IPS-18a (cell line): ENCODE measurements around the gene SMARCA4.
"Not testable (repeated sequence)": the region's sequence is repeated elsewhere in the genome, so short reads cannot be mapped to it uniquely, and the experiment has no call there.

Source experiments
- H3K27ac ChIP-seq: one replicate; pipeline ENCODE4 v1.5.1; 2013; ENCODE audit warnings: low read length
- H3K27me3 ChIP-seq: one replicate; pipeline ENCODE4 v1.6.1; 2013; ENCODE audit warnings: mild to moderate bottlenecking, low read length; ENCODE audit not compliant: control insufficient read depth, insufficient read depth
- H3K36me3 ChIP-seq: one replicate; pipeline ENCODE4 v1.6.1; 2013; ENCODE audit warnings: low read depth, low read length; ENCODE audit not compliant: control insufficient read depth
- H3K4me1 ChIP-seq: one replicate; pipeline ENCODE4 v1.6.1; 2013; ENCODE audit warnings: low read depth, low read length; ENCODE audit not compliant: control insufficient read depth
- H3K4me3 ChIP-seq: one replicate; pipeline ENCODE4 v1.5.1; 2013; ENCODE audit warnings: low read length
- H3K9ac ChIP-seq: one replicate; pipeline ENCODE4 v1.6.1; 2013; ENCODE audit warnings: mild to moderate bottlenecking, low read length, moderate library complexity
- H3K9me3 ChIP-seq: one replicate; pipeline ENCODE4 v1.6.1; 2013; ENCODE audit warnings: low read depth, low read length; ENCODE audit not compliant: control insufficient read depth

Gene SMARCA4

DNA sequence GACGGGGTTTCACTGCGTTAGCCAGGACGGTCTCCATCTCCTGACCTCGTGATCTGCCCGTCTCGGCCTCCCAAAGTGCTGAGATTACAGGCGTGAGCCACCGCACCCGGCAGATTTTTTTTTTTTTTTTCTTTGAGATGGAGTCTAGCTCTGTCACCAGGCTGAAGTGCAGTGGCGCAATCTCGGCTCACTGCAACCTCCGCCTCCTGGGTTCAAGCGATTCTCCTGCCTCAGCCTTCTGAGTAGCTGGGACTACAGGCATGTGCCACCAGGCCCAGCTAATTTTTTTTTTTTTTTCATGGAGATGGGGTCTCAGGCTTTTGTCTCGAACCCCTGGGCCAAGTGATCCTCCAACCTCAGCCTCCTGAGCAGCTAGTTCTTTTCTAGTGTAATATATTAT lies 19.2 kb upstream of the SMARCA4 start:
- H3K4me3 ChIP-seq, H3K4me1 ChIP-seq, H3K36me3 ChIP-seq, H3K9ac ChIP-seq, H3K9me3 ChIP-seq, H3K27me3 ChIP-seq, H3K27ac ChIP-seq: not testable (repeated sequence)

DNA sequence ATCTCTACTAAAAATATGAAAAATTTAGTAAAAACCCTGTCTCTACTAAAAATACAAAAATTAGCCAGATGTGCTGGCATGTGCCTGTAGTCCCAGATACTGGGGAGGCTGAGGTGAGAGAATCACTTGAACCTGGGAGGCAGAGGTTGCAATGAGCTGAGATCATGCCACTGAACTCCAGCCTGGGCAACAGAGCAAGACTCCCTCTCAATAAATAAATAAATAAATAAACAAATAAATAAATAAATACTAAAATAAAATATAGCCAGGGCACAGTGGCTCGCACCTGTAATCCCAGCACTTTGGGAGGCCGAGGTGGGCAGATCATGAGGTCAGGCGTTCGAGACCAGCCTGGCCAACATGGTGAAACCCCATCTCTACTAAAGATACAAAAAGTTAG lies 17.4 kb upstream of the SMARCA4 start:
- H3K4me3 ChIP-seq, H3K9ac ChIP-seq, H3K27me3 ChIP-seq, H3K36me3 ChIP-seq, H3K9me3 ChIP-seq, H3K27ac ChIP-seq, H3K4me1 ChIP-seq: not testable (repeated sequence)

DNA sequence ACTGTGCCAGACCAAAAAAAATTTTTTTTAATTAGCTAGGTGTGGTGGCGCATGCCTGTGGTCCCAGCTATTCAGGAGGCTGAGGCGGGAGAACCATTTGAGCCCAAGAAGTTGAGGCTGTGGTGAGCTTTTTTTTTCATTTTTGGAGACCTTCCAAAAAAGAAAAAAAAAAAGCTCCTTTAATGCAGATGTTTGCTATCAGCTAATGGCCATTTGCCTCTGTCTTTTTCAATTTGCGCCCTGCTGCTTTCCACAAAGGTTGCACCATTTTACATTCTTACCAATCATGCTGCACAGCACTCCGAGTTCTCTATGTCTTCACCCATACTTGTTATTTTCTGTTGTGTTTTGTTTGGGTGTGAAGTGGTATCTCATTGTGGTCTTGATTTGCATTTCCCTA lies 15.6 kb upstream of the SMARCA4 start:
- Histone ChIP-seq H3K27ac (no peak overlapping the region), H3K9ac (no peak overlapping the region), H3K4me1 (no peaks in the 10 kb centered on the region), H3K36me3 (no peaks in the 10 kb centered on the region), H3K4me3 (no peak overlapping the region), H3K9me3 (no peaks in the 10 kb centered on the region), H3K27me3 (no peaks in the 10 kb centered on the region)

DNA sequence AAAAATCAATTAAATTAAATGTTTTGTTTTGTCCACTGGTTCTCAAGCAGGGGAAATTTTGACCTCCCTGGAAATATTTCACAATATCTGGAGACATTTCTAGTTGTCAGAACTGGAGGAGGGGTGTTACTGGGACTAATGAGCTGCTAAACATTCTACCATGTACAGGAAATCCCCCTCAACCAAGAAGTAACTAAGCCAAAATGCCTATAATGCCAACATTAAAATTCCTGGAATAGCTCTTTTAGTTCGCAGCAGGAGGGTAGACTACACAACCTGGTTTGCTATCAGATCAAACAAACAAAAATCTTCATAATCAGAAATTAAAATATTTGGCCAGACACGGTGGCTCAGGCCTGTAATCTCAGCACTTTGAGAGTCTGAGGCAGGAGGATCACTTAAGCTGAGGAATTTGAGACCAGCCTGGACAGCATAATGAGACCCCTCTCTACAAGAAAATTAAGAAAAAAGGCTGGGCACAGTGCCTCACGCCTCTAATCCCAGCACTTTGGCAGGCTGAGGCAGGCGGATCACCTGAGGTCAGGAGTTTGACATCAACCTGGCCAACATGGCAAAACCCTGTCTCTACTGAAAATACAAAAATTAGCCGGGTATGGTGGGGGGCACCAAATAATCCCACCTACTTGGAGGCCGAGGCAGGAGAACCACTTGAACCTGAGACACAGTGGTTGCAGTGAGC lies 13.7 kb upstream of the SMARCA4 start:
- no peaks in the 10 kb centered on the region for H3K9me3 ChIP-seq
- H3K27ac ChIP-seq = no peak overlapping the region
- no peaks in the 10 kb centered on the region for H3K4me1 ChIP-seq
- no peaks in the 10 kb centered on the region for H3K36me3 ChIP-seq
- no peaks in the 10 kb centered on the region for H3K27me3 ChIP-seq
- no peak overlapping the region for H3K9ac ChIP-seq
- H3K4me3 ChIP-seq = no peak overlapping the region

DNA sequence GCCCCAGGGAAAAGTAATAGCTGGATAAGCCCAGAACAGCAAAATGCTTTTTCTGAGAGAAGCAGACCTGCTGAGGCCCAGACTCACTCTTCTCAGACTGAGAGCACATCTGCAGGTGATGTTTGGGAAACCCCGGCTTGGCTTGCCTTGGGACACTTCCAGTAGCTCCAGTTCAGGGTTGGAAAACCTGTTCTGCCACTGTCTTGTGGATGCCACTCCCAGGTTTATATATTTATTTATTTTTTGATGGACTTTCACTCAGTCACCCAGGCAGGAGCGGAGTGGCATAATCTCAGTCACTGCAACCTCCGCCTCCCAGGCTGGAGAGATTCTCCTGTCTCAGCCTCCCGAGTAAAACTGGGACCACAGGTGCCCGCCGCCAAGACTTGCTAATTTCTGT lies 8.0 kb upstream of the SMARCA4 start:
- Histone ChIP-seq H3K9ac (no peak overlapping the region), H3K36me3 (no peaks in the 10 kb centered on the region), H3K27ac (no peak overlapping the region), H3K27me3 (no peaks in the 10 kb centered on the region), H3K4me1 (no peaks in the 10 kb centered on the region), H3K9me3 (no peaks in the 10 kb centered on the region), H3K4me3 (no peak overlapping the region)

DNA sequence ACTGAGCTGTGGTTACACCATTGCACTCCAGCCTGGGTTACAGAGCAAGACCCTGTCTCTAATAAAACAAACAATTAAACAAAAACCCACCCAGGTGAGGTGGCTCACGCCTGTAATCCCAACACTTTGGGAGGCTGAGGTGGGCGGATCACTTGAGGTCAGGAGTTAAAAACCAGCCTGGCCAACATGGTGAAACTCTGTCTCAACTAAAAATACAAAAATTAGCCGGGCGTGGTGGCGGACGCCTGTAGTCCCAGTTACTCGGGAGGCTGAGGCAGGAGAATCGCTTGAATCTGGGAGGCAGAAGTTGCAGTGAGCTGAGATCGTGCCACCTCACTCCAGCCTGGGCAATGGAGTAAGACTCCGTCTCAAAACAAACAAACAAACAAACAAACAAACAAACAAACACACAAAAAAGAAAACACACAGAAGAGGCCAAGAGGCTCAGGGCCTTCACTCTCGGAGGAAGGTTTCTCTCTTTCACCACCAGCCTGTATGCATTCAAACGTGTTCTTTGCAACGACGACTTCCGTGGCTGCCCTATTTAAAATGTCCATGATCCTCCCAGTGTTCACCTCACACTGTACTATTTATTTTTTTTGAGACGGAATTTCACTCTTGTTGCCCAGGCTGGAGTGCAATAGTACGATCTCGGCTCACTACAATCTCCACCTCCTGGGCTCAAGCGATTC lies 1.4 kb upstream of the SMARCA4 start:
- not testable (repeated sequence) for H3K27me3 ChIP-seq, H3K27ac ChIP-seq, H3K9me3 ChIP-seq, H3K9ac ChIP-seq, H3K4me3 ChIP-seq, H3K4me1 ChIP-seq, H3K36me3 ChIP-seq

DNA sequence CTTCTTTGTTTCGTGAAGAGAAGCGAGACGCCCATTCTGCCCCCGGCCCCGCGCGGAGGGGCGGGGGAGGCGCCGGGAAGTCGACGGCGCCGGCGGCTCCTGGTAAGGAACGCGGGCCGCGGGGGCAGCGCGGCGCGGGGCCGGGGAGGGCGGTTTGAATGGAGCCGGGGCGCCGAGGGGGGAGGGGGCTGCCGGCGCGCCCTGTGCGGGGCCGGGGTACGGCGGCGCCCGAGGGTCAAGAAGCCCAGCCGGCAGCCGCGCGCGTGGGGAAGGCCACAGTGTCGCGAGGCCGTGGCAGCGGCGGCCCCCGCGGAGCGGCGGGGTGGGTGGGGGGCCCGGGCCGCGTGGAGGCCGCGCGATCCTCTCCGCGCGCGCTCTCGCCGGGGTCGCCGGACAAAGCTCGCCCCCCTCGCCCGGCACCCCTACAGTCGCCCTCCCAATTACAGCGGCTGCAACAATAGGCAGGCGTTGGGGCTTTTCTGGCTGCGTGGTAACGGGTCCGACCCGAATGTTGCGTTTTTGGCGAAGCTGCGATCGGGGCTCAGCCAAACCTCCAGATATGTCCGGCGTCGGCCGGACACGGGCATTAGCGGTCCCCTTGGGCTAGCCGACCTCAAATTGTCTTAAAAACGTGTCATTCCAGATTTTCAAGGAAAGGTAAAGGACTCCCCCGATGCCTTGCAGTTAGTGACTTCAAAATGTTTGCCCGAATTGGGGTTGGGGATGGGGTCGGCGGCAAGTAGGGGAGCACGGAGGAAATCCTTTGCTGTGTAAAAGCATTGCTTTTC lies 437 bp downstream of the SMARCA4 start:
- H3K4me3 ChIP-seq = peak overlapping the region; percentile 93
- H3K9me3 ChIP-seq = no peaks in the 10 kb centered on the region
- no peaks in the 10 kb centered on the region for H3K27me3 ChIP-seq
- peak overlapping the region; percentile 94 for H3K9ac ChIP-seq
- peak overlapping the region; percentile 64 for H3K27ac ChIP-seq
- peaks cover 5% of the 10 kb centered on the region for H3K4me1 ChIP-seq
- H3K36me3 ChIP-seq = no peaks in the 10 kb centered on the region

DNA sequence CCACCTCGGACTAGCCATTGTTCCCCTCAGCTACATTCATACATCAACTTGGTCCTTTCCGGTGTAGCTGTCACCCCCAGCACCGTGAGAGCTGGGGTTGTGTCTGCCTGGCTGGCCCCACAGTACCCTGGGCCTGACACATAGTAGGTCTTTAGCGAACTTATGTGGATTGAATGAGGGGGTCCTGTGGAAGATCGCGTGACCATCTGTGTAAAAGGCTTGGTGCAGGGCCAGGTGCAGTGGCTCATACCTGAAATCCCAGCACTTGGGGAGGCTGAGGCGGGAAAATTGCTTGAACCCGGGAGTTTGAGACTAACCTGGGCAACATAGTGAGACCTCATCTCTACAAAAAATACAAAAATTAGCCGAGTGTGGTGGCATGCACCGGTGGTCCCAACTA lies 2.0 kb downstream of the SMARCA4 start:
- Histone ChIP-seq H3K9ac (no peak overlapping the region), H3K27ac (no peak overlapping the region), H3K9me3 (no peaks in the 10 kb centered on the region), H3K4me3 (no peak overlapping the region), H3K4me1 (peaks cover 5% of the 10 kb centered on the region), H3K36me3 (no peaks in the 10 kb centered on the region), H3K27me3 (no peaks in the 10 kb centered on the region)

DNA sequence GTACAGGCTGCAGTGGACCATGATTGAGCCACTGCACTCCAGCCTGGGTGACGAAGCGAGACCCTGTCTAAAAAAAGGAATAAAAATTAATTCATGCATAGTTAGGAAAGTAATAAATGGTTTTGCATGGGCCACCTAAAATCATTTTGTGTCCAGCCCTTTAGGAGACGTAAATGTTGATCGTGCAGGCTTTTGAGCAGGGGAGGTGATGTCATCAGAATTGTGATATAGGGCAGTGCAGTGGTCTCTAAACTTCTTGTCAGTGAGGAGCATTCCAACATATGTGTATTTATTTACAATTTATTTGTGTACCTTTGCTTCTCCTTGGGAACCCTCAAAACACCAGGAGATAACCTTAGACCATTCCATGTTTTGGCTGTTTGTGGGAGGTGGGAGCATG lies 3.0 kb downstream of the SMARCA4 start:
- no peak overlapping the region for H3K9ac ChIP-seq
- no peaks in the 10 kb centered on the region for H3K36me3 ChIP-seq
- H3K27ac ChIP-seq = no peak overlapping the region
- H3K4me1 ChIP-seq = peaks cover 5% of the 10 kb centered on the region
- H3K4me3 ChIP-seq = no peak overlapping the region
- no peaks in the 10 kb centered on the region for H3K9me3 ChIP-seq
- H3K27me3 ChIP-seq = no peaks in the 10 kb centered on the region

DNA sequence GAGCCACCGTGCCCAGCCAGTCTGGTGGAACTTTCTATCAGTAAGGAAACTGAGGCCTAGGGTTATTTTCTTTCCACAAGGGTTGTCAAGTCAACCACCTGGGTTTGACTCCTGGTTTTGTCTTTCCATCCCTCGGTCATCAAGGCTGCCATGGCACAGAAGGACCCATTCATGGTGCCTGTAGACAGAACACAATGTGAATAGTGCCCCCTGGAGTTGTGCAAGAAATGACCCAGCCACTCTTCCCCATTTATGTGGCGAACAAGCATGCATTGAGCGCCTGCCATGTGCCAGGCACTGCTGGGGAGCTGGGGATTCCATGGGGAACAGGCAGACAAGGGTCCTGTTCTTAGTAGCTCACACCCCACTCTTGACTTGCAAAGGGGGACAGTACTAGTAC lies 4.1 kb downstream of the SMARCA4 start:
- H3K9me3 ChIP-seq = no peaks in the 10 kb centered on the region
- no peaks in the 10 kb centered on the region for H3K36me3 ChIP-seq
- H3K4me3 ChIP-seq = no peak overlapping the region
- H3K27ac ChIP-seq = no peak overlapping the region
- H3K9ac ChIP-seq = no peak overlapping the region
- no peaks in the 10 kb centered on the region for H3K27me3 ChIP-seq
- H3K4me1 ChIP-seq = peaks cover 5% of the 10 kb centered on the region

DNA sequence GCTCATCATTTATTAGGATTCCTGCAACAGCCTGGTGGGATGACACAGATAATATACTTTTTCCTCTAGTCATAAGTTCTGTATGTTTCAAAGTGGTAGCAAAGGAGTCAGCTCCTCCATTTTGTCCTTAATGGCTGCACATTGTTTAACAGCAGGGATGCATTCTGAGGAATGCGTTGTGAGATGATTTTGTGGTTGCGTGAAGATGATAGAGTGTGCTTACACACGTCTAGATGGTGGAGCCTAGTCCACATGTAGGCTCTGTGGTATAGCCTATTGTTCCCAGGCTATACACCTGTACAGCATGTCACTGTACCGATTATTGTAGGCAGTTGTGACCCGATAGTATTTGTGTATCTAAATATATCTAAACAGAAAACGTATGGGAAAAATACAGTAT lies 4.6 kb downstream of the SMARCA4 start:
- no peaks in the 10 kb centered on the region for H3K9me3 ChIP-seq
- no peaks in the 10 kb centered on the region for H3K27me3 ChIP-seq
- H3K4me1 ChIP-seq = peaks cover 5% of the 10 kb centered on the region
- no peaks in the 10 kb centered on the region for H3K36me3 ChIP-seq
- H3K9ac ChIP-seq = no peak overlapping the region
- no peak overlapping the region for H3K27ac ChIP-seq
- no peak overlapping the region for H3K4me3 ChIP-seq
